ENCODE results near the gene CFAP43. TPM values are rescaled to one million over a fixed set of nuclear protein-coding genes. Genes with fewer than 3 reads are reported as not detected.

The CFAP43 gene
- total RNA-seq, 1 donor from 2014 or later: not detected

GRCh38 chr10:104099941-104100340 lies 132.2 kb downstream of the CFAP43 start:
- Mint-ChIP-seq H3K9me3 (peaks cover 5% of the 10 kb centered on the region), H3K27me3 (peaks cover 19% of the 10 kb centered on the region), H3K4me1 (no peaks in the 10 kb centered on the region), H3K4me3 (no peak overlapping the region), H3K36me3 (ENCODE audit: low read depth) (peaks cover 2% of the 10 kb centered on the region), H3K27ac (no peak overlapping the region)
- DNase-seq: no peak
- intact Hi-C loops (cut with micrococcal nuclease): no loop called here
- POLR2A ChIA-PET: interaction anchor here (0.6 to 2.4 kb wide), 2 partner anchors 22 to 327 kb away, joined by 4 to 5 read pairs; partner anchors contain the start of gene SFR1
- no peak for ATAC-seq (ENCODE audit: low read depth)
- no peak for TF ChIP-seq CTCF (IDR thresholded peaks at IDR 0.05)
- CTCF ChIA-PET: no interaction called here

- DNase-seq (no peak), ATAC-seq (ENCODE audit: low read depth) (no peak)
- no peak overlapping the region for H3K4me3 Mint-ChIP-seq
- H3K4me1 Mint-ChIP-seq: no peaks in the 10 kb centered on the region
- ChIA-PET CTCF (no interaction called here), POLR2A (interaction anchor here (0.6 to 2.4 kb wide), 2 partner anchors 23 to 327 kb away, joined by 4 to 5 read pairs; partner anchors contain the start of gene SFR1)
- TF ChIP-seq CTCF (IDR thresholded peaks at IDR 0.05): no peak
- H3K36me3 Mint-ChIP-seq (ENCODE audit: low read depth): peaks cover 2% of the 10 kb centered on the region
- intact Hi-C loops (cut with micrococcal nuclease): no loop called here
- H3K27ac Mint-ChIP-seq: no peak overlapping the region
- peaks cover 5% of the 10 kb centered on the region for H3K9me3 Mint-ChIP-seq
- H3K27me3 Mint-ChIP-seq: peaks cover 17% of the 10 kb centered on the region
Measured at GRCh38 chr10:104099269-104099668, 132.9 kb downstream of the CFAP43 start.

GRCh38 chr10:104098358-104098925 lies 133.7 kb downstream of the CFAP43 start:
- no peak for DNase-seq
- Mint-ChIP-seq H3K9me3 (peaks cover 7% of the 10 kb centered on the region), H3K36me3 (ENCODE audit: low read depth) (peaks cover 2% of the 10 kb centered on the region), H3K4me1 (no peaks in the 10 kb centered on the region), H3K27ac (no peak overlapping the region), H3K27me3 (peaks cover 17% of the 10 kb centered on the region), H3K4me3 (no peak overlapping the region)
- no peak for ATAC-seq (ENCODE audit: low read depth)
- TF ChIP-seq CTCF (IDR thresholded peaks at IDR 0.05): no peak
- ChIA-PET POLR2A (interaction anchor here (0.7 kb wide), 1 partner anchor 23 kb away, joined by 3 read pairs; no protein-coding TSS in a partner anchor), CTCF (no interaction called here)
- intact Hi-C loops (cut with micrococcal nuclease): no loop called here

- no peak overlapping the region for H3K27ac Mint-ChIP-seq
- intact Hi-C loops (cut with micrococcal nuclease): no loop called here
- peaks cover 7% of the 10 kb centered on the region for H3K9me3 Mint-ChIP-seq
- peaks cover 17% of the 10 kb centered on the region for H3K27me3 Mint-ChIP-seq
- TF ChIP-seq CTCF (IDR thresholded peaks at IDR 0.05): no peak
- CTCF ChIA-PET: no interaction called here
- POLR2A ChIA-PET: no interaction called here
- ATAC-seq (ENCODE audit: low read depth): no peak
- no peak overlapping the region for H3K4me3 Mint-ChIP-seq
- no peaks in the 10 kb centered on the region for H3K4me1 Mint-ChIP-seq
- no peak for DNase-seq
- peaks cover 2% of the 10 kb centered on the region for H3K36me3 Mint-ChIP-seq (ENCODE audit: low read depth)
Measured at GRCh38 chr10:104096692-104097091, 135.5 kb downstream of the CFAP43 start.

GRCh38 chr10:104092749-104093148 lies 139.4 kb downstream of the CFAP43 start:
- Mint-ChIP-seq H3K36me3 (ENCODE audit: low read depth) (peaks cover 2% of the 10 kb centered on the region), H3K4me3 (no peak overlapping the region), H3K27ac (no peak overlapping the region), H3K27me3 (peaks cover 14% of the 10 kb centered on the region), H3K9me3 (peaks cover 7% of the 10 kb centered on the region), H3K4me1 (no peaks in the 10 kb centered on the region)
- intact Hi-C loops (cut with micrococcal nuclease): no loop called here
- ATAC-seq (ENCODE audit: low read depth) (no peak), DNase-seq (no peak)
- POLR2A ChIA-PET: no interaction called here
- CTCF ChIA-PET: no interaction called here
- TF ChIP-seq CTCF (IDR thresholded peaks at IDR 0.05): no peak
